GM23248 (cell line): Measurements from ENCODE around the gene TRPV4.

Experiments used
- EZH2 ChIP-seq: fragments of 200-600 bp; sonication (generic); IDR thresholded peaks from 2 replicates; pipeline ENCODE4 v1.6.1; 2018; ENCODE audit warnings: antibody characterized with exemption, mild to moderate bottlenecking; ENCODE audit not compliant: insufficient read depth, poor library complexity, severe bottlenecking
- EZH2phosphoT487 ChIP-seq: fragments of 200-600 bp; sonication (generic); IDR thresholded peaks from 2 replicates; pipeline ENCODE4 v1.6.1; 2018; ENCODE audit warnings: antibody characterized with exemption, moderate library complexity, mild to moderate bottlenecking, low read depth; ENCODE audit not compliant: insufficient read depth

DNA sequence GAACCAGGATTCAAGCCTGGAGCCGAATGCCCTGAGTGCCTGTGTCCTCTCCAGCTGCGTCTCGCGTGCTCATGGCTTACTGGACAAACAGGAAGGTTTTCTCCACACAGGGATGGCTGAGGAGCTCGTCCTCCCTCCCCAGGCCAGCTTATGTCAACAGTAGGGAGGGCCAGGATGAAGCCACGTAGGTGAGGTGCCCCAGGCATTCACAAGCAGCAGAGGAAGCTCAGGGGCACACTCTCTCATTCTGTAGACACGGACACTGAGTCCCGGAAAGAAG is 49.3 kb downstream of the TRPV4 start:
- TF ChIP-seq EZH2 (no peak), EZH2phosphoT487 (no peak)
